ENCODE measurements around the gene OR2V1.
"Not testable (repeated sequence)": the region's sequence is repeated elsewhere in the genome, so short reads cannot be mapped to it uniquely, and the experiment has no call there.

OR2V1 gene

DNA sequence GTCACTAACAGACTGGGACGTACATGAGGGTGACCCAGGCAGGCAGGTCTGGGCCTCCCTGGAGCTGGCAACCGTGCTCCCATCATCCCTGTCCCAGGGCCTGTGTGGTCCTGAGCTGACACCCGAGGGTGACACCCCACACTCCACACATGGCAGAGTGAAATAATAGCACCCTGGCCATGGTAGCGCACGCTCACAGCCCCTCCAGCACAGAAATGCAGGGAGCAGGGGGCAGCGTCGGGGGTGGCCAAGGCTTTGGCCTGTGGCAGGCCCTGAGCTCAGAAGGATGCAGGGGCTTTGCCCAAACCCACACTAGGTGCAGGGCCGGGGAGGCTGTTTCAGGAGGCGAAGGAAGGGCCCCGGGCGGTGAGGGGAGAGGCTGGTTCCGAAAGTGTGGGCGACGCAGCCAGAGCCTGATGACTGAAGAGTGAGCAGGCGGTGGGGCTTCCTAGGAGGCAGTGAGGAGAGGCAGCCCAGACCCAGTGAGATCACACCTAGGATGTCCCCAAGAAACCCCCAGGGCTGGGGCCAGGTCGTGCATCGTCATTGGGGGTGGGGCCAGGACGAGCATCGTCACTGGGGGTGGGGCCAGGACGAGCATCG is 29.3 kb upstream of the OR2V1 start:
- DNase-seq: peak; percentile 88

DNA sequence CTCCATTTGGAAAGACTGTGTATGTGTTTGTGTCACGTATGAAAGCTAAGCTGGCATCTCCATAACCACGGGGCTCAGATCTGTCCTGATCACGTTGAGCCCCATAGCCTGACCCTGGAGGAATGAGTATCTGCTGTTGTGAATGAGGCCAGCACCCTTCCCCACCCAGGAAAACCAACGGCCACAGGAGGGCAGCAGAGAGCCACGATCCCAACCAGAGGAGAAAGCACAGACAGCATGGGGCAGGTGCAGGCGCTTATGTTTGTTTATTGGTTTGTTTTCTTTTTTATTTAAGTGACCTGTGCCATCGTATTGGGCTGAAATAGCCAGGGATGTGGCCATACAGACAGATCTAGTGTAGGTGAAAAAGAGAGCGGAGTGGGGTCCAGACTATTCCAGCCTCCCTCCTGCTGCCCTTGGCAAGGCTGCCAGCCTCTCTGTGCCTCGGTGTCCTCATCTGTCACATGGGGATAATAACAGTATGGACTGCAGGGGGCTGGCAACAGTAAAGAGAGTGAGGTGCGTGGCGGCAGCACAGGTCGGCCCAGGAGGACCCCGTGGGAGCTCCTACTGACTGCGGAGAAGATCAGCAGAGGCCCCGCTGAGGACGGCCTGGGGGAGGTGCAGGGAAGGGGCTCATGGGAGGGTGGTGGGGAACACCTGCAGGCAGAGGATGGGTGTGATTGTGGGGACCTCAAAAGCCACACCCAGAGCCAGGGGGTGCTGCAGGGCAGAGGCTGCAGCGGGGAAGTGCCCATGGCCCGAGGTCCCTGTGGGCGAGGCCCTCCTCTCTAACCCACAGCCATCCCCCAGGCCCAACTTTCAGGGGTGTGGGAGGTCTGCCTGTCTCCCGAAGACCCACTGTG is 28.6 kb upstream of the OR2V1 start:
- DNase-seq: peak; percentile 99

DNA sequence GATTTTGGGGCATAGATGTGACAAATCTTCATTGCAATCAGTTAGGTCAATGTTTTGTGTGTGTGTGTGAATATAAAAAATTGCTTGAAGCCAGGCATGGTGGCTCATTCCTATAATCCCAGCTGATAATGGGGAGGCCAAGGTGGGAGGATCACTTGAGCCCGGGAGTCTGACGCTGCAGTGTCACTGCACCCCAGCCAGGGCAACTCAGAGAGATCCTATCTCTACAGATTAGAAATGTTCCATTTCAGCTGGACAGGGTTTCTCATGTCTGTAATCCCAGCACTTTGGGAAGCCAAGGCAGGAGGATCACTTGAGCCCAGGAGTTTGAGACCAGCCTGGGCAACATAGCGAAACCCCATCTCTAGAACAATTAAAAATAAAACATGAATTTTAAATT is 27.9 kb upstream of the OR2V1 start:
- no peak for DNase-seq

DNA sequence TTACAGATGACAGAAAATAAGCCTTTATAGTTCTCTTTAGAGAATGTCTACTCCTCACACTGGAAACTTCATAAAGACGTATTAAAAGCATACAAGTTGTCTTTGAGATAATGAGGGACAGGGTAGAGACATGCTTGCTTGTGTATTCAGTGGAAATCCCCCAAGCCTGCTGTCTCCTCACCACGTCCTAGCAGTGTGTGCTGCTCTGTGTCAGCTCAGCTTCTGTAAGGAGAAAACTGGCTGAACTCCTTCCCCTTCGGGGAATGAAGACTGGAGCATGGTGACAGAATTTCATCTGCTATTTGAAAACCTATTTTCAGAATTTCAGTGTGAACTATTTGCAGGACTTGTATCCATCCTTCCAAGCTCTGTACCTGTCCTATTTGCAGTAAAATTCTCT is 25.8 kb upstream of the OR2V1 start:
- DNase-seq: no peak

DNA sequence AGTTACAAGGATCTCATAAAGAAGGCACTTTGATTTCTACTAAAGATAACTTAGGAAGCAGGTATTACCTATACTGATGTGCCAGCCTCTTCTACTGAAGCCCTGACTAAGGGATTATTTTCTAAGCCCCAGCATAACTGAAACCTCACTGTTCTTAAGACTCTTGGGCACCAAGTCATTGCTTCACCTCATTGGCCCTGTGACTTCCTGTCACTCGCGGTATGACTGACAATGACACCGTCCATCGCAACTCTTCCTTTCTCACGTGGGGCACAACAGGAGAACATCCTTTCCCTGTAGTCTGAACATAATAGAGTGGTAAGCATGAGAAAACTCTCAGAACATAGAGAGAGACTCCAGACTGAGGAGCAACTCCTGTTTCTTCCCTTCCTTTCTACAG is 22.8 kb upstream of the OR2V1 start:
- DNase-seq: no peak

DNA sequence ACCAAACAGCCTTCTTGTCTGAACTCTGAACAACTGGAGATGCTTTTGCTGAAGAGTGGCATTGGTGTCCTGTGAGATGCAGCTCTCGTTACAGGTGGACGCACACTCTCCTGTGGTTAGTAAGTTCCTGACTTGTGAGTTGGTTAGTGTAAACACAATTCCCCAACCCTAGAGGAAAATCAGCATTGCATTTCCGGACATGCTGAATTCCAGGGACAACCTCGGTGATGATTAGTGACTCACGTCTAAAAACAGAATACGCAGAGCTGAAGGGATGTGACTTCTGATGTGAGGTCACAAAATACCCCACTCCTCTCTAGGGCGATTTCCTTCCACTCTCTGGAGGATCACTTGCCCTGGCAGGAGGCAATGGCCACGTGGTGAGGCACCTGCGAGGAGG is 21.4 kb upstream of the OR2V1 start:
- DNase-seq: no peak

DNA sequence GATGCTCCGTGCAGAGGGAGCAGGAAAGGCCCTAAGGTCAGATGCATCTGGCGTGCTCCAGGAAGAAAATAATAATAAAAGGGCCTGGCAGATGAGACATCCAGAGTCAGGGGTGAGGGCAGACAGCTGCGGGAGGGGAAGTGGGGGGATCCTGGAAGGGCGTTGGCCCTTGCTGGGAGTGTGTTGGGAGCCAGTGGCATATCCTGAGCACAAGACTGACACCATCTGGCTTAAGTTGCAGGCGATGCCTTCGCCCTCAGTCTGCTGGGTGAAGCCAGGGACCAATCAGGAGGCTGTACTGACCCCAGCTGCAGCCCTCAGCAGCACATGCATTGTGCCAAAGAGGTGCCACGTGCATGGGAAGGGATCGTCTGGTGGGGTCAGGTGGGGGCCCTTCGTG is 20.2 kb upstream of the OR2V1 start:
- no peak for DNase-seq

DNA sequence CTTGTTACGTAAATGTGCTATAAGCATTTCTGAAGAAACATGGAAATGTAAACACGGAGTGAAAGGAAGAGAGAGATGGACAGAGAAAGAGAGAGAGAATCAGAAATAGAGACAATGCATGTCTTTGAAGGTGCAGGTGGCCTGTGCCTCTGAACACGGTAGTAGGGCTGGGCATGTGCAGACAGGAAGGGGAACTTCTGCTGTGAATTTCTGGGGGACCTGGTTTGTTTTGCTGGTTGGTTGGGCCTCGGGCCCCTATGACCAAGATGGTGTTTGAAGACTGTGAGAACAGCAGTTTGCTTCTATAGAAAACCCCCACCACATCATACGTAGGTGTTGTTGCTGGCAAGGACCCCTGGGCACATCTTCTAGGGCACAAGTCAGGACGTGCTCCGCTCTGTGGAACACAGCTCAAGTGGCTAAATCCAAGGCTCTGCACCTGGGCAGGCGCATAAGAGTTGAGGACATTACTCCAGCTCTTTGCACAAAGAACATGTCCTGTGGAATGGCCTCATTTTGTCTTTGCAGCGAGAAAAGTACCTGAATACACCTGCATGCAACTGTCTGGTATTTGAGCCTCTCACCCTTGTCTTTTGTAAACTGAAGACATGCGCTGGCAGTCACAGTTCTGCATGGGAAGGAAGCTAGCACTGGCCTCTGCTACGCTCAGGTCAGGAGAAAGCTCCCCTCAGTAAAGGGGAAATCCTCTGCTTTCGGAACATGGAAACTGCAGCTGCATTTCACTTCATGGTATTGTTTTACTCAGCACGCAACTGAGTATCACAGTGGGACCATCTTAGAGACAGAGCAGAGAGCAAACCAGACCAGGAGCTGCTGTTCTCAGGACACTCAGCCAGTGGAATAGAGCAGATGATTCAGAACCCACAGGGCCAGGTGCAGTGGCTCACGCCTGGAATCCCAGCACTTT is 19.1 kb upstream of the OR2V1 start:
- no peak for DNase-seq

DNA sequence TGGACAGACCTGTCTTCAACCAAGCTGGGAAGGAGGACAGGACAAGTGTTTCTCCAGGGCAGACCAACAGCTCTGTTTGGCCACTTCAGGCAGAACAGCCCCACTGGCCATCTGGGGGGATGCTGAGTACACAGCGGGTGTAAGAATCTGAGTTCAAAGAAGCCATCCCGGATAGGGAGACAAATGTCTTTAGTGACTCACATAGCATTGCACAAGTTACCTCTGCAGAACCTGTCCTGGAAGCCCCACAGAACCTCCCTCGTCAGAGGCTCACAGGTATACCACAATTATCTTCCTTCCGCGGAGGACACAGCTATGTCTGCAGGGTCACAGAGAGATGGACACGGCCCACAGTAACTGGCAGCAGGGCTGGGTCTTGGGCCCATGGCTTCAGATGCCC is 18.4 kb upstream of the OR2V1 start:
- no peak for DNase-seq

DNA sequence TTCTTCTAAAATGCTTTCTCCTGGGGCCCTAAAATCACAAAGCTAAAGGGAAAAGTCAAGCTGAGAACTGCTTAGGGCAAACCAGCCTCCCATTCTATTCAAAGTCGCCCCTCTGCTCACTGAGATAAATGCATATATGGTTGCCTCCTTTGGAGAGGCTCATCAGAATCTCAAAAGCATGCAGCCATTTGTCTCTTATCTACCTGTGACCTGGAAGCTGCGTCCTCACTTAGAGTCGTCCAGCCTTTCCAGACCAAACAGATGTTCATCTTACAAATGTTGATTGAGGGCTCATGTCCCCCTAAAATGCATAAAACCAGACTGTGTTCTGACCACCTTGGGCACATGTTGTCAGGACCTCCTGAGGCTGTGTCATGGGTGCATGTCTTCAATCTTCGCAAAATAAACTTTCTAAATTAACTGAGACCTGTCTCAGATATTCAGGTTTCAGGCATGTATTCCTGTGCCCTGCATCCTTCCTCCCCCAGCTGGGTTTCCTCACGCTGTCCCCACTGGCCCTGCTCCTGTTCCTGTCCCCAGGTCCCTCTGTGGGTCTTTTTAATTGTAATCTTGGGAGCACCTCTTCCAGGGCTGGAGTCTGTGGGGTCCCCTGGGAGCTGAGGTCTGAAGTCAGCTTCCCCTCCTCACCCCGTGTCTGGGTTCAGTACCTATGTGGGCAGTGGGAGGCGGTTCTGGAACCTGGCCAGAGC is 16.1 kb upstream of the OR2V1 start, which contains the start of gene OR2V2:
TSS of gene OR2V2 (plus strand) at position 660 of the 710 bp plus-strand sequence. CDS start 7,357 bp downstream, outside the sequence.
- not testable (repeated sequence) for DNase-seq

DNA sequence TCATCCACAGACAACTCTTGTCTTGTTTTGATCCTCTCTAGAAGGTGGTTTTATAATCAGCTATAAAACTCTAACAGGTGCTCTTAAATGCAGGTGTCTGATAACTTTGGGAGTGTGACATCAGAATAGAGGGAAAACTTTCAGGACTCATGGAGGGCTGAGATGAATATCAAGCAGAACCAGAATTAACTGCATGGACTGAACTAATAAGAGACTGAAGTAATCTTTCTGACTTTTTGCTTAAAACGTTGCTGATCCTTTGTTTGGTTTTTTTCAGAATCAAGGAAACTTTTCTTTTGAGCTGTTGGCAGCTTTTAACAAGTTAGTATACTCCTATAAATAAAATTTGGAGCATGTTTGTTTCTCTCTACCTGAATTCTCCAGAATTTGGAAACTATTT is 14.2 kb upstream of the OR2V1 start:
- DNase-seq: no peak

DNA sequence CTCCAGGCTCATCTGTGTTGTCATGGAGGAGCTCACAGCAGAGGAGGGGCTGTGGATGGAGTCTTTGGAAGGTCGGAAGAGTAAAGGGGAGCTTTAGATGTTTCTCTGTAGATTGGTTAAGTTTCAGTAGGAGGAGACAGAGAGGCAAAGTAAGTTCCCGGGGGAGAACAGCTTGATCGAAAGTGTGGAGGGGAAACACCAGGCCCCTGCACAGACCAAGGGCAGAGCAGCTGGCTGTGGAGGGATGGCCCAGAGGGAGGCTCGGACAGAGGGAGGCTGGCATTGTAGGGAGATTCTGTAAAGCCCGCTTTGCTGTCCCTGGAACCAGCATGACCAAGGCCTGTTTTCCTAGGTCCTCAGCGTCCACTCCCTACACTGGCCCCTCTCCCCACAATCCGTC is 11.1 kb upstream of the OR2V1 start:
- DNase-seq: no peak

DNA sequence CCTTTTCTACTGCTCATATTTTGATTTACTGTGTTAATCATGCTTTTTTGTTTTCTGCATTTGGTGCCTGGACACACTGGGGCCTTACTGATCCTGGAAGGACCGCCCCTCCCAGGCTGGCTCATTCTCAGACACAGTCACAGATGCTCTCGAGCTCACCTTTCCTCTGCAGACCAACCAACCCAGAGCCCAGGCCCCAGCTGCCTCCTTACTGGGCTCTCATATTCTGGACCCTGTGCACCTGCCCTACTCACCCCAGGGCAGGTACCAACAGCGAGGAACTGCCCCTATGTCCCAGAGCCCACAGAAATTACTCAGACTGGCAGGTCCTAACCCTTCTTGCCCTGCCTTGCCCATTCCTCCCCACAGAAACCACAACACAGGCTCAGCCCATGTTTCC is 9.8 kb upstream of the OR2V1 start:
- DNase-seq: no peak

DNA sequence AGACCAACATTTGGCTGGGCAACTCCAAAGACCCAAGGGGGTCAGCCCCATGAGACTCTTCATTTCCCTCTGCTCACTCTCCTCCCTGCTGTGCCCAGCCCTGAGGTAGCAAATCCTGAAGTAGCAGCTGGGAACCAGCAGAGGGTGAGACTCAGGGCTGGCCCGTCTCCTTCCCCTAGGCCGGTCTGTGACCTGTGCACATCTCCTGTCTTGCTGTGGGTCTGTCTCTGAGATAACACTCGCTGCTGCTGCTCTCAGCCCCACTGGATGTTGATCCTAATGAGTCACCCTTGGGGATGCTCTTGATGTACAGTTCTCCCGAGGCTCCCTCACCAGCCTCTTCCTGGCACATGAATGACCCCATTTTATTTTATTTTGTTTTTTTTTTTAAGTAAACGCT is 7.3 kb upstream of the OR2V1 start:
- no peak for DNase-seq

DNA sequence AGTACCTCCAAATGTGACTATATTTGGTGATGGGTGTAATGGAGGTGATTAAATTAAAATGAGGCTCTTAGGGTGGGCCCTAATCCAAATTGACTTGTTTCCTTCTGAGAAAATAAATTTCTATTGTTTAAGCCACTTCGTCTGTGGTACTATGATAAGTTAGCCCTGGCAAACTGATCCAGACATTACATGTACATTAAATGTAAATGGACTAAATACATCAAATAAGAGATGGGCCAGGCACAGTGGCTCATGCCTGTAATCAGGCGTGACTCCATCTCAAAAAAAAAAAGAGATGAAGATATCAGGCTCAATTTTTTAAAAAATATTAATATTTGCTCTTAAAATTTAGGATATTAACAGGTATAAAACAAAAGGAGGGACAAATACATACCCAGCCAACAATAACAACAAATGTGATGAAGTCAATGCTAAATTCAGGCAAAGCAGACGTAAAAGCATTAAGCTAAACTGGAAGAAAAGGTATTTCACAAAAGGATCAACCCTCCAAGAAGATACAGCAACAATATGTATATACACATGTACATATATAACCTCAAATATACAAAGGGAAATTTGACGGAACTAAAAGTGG is 5.5 kb upstream of the OR2V1 start:
- no peak for DNase-seq

DNA sequence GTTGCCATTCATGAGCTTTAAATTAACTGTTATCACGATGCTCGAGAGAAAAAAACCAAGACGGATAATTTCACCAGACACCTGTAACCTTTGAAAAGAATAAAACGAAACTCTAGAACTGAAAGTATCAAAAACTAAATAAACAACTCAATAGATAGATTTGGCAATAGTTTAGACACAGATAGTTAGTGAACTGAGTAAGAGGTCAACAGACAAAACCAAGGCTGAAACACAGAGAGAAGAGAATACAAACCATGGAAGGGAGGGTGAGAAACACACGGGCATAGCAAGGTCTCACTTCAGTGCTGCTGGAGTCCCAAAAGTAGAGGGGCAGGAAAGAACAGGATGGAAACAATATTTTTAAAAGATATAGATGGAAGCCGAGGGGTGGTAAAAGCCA is 3.3 kb upstream of the OR2V1 start:
- no peak for DNase-seq

DNA sequence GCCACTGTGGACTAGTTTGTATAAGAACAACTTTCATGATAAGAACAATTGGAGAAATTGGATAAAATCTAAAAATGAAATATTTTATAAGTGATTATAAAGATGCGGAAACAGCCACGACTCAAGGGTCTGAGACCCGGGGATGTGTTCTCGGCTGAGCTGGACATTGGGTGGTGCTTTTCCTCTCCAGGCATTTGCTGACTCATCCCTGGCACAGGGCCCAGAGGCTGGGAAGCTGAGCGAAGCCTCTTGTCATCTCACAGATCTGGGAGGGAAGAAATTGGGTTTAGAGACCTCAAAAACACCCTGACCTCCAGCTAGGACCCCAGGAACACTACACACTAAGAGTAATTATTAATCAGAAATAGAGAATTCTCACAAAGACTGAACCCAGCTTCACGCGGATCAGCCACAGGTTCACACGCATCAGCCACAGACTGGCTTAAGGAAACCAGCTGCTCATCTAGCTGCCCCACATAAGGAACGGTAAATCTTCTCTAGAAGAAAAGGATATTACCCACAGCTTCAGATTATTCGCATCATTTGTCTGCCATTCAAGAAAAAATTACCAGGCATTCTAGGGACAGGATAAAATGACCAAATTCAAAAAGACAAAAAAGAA is 2.8 kb upstream of the OR2V1 start:
- DNase-seq: no peak

DNA sequence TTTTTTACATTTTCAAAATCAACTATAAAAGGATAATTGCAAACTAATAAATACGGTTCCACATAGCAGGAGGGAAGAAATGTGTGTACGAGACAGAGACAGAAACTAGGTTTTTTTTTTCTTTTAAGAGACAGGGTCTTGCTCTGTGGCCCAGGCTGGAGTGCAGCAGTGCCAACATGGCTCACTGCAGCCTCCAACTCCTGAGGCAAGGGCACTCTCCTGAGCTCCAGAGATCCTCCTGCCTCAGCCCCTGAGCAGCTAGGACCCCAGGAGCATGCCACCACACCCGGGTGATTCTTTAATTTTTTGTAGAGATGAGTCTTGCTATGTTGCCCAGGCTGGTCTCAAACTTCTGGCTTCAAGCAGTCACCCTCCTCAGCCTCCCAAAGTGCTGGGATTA is 2.1 kb upstream of the OR2V1 start:
- no peak for DNase-seq

DNA sequence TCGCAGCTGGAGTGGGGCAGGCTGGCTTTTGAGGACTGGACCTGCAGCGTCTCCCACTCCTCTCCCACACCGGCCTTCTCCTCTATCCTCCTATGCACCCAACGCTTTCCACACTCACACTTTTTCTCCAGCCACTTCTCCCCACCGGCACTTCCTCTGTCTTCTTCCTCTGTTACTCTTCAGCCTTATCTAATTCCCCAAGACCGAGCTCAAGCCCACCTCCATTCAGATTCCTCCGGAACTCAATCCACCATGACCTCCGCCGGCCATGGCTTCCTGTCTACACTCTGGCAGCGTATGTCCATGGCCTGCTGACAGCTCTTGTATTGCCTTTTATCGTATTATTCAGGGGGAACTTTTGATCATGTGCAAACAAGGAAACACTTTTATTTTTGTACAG is 545 bp upstream of the OR2V1 start:
- no peak for DNase-seq

DNA sequence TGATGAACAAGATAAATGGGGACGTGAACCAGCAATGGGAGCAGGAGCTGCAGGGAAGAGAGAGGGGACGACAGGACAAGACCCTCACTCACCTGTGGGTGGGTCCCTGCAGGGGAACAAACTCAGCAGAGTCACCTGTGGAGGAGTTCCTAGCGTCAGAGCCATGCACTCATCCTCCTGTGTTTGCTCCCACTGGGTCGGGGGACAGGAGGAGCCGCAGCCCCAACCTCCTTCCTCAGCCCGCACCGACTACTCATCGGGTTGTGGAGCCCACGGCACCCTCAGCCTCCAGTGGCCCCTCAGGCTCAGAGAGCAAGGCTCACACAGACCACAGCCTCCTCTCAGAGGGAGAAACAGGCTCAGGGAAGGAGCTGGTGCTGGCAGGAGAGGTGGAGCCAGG is 888 bp downstream of the OR2V1 start:
- not testable (repeated sequence) for DNase-seq

DNA sequence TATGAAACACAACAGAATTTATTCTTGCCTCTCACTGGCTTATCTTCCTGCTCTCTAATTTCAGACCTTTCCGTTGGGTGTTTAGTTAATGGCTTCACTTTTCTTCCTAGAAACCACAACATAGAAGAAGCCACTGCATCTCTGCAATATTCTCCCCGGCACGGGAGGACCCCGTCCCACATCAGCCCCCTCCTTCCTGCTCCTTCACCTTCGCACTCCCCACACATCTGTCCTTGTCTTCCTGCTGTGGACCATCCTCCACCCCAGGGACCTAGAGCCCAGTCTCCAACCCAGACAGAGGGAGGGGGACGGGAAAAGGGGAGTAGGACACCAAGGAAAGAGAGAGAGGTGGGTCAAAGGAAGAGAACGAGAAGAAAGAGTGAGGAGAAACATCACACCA is 1.4 kb downstream of the OR2V1 start:
- no peak for DNase-seq
